Right kidney (tissue), 1 donor: ENCODE results near the gene CMTM8.

Source experiments
- DNase-seq: peaks from one replicate; pipeline ENCODE4 v3.0.0-alpha.2; 2016

CMTM8 gene

DNA sequence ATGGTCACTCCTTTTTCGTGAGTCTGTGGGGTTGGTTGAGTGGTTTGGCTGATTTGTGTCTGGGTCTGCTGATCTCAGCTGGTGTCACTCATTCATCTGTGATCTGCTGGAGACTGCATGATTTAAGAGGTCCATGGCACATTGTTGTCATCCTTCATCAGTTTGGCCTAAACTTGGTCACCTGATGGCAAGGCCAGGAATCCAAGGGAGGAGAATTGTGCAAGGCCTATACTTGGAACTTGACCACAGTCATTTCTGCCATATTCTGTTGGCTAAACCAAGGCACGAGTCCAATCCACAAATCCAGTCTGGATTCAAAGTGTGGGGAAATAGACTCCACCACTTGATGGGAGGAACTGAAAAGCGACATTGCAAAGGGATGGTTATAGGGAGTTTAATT is 67.6 kb downstream of the CMTM8 start:
- no peak for DNase-seq

DNA sequence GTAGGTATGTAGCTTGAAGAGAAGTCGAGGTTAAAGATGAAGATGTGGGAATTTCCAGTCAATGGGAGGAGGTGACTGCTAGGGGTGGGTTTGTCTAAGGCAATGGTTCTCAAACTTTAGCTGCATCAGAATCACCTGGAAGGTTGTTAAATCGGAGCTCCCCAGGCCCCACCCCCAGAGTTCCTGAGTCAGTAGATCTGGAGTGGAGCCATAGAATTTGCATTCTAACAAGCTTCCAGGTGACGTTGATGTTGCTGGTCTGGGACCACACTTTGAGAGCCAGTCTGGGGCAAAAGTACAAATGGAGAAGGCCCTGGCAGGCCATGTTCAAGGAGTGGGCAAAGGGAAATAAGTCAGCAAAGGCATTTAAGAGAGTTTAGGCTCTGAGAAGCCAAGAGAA is 69.1 kb downstream of the CMTM8 start:
- DNase-seq: no peak

- no peak for DNase-seq
Observed at GRCh38 chr3:32308378-32308777, 69.9 kb downstream of the CMTM8 start.

- DNase-seq: no peak
Observed at GRCh38 chr3:32309654-32310242, 71.3 kb downstream of the CMTM8 start.

DNA sequence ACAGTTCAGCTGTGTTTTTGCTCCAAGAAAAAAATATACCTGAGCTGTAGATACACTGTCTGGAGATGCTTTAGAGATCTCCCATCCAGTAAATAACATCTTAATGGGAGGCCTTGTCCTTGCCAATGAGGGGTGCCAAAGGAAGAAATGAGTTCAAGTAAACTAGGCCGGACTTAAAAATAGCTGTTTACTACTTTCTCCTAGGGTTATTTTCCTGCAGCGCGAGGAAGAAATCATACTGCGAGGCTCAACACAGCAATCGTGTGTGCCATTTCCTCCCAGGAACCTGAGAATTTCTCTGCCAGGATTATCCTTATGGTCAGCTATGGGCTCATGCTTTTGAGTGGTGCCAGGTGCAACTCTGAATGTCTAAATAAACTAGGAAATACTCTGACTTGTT is 71.9 kb downstream of the CMTM8 start:
- no peak for DNase-seq

DNA sequence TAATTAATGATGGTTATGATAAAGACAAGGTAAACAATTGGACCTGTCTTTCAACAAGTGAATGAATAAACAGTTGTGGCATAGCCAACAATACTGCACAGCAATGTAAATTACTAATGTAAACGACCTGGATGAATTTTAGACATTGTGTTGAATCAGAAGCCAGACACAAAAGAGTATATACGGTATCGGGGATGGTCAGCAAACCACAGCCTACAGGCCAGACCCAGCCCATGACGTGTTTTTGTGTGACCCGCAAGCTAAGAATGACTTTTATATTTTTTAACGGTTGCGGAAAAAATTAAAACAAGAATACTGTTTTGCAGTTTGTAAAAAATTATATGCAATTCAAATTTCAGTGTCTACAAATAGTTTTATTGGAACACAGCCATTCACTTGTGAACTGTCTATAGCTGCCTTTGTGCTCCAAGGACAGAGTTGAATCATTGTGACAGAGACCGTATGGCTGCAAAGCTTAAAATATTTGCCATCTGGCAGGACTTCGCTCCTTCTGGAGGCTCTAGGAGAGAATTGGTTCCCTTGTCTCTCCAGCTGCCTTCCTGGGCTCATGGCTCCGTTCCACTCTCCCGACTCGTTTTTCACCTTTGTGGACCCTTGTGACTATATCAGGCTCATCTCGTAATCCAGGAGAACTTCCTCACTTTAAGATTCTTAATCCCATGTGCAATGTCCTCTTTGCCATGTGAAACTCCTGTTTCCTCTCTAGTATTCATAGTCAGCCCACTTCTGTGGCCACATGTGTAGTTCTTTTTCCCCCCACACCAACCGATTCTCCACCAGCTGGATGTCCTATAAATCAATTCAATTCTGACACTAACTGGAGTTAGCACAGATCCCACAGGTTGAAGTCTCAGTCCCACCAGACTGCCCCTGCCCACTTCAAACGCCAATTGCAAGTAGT is 72.7 kb downstream of the CMTM8 start:
- DNase-seq: no peak

DNA sequence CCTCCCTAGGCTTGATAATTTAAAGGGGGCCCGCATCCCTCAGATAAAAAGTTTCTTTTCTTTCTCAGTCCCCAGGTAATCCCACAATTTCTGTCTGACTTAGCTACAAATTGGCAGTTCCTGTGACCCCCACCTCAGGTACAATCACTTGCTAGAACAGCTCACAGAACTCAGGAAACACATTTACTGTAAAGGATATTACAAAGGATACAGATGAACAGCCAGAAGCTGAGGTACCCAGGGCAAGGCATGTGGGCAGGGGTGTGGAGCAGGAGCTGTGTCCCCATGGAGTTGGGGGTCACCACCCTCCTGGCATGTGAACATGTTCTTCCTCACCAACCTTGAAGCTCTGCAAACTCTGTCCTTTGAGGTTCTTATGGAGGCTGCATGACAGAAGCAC is 73.8 kb downstream of the CMTM8 start:
- DNase-seq: no peak

GRCh38 chr3:32313169-32313568 is 74.7 kb downstream of the CMTM8 start:
- DNase-seq: no peak

DNA sequence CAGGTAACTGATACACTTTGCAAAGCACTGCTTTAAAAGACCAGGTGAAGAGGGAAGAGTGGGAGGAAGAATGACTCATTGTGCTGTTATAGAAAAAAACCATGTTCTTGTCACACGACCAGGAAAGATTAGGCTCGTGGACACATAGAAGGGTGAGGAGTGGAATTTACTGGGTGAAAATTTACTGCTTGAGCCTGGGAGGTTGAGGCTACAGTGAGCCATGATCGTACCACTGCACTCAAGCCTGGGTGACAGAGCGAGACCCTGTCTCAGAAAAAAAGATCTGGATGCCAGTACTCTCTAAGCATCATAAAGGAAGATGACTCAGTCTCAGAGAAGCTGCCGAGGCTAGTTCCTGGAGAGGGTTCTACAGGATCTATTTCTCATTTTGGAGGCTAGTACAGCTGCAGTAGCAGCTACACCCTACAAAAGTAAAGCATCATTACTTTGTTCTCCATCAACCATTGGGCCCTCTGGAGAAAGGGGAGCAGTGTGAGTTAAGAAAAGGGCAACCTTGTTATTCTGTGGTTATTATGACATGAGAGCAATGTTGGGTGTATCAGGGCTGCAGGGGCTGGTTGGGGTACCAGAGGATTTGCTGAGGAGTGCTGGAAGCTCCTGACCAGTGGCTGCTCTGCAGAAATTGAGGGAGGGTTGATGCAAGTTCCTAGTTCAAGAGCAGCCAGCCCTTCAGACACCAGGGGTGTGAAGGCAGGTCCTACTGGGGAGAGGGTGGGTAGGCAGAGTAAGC is 75.4 kb downstream of the CMTM8 start:
- DNase-seq: no peak

DNA sequence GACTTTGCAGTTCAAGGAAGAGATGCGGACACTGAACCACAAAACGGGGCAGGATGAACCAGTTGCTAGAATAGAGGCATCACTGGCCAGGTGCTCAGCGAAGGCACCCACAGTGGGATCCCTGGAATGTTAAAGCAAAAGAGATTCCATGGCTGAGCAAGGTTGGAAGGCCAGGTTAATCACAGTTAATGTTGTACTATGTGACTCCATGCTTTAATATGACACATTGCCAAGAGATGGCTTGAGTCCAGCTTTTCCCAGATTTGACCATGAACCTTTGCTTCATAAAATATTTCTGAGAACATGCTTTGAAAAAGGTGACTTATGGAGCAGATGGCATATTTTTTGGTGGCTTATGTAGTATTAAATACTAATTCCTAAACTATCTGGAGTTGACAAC is 77.0 kb downstream of the CMTM8 start:
- no peak for DNase-seq

DNA sequence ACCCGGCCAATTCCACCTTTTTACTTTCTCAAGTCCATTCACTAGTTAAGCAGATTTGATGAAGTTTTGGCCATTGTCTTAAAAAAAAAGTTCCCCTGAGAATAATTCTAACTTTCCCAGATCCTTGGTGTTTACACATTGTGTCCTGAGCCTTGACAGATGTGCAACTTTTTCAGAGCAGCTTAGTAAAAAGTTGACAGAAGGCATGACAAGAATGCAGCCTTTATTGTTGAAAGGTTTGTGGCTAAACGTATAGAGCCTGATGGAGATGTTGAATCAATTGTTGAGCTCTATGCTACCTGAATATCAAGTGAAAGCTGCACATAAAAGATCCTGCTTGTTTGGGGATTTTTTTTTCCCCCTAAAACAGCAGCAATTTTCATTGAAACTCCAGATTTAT is 77.8 kb downstream of the CMTM8 start:
- DNase-seq: no peak

DNA sequence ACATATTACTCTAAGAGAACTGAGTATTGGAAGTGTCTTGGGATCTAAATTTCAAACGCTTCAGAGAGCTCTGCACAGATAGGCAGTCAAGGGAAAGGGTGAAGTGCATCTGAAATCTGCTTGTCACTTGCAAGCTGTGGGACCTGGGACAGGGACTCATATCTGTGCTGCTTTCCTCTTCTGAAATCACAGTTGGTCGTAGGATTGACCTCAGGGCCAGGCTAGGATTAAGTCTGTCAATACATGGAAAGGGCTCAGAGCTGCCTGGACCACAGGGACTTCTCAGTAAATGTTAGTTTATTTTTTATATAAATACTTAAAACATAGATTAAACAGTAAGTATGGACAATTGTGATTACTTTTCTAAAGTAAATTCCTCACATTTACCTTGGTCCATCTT is 78.5 kb downstream of the CMTM8 start:
- DNase-seq: no peak

DNA sequence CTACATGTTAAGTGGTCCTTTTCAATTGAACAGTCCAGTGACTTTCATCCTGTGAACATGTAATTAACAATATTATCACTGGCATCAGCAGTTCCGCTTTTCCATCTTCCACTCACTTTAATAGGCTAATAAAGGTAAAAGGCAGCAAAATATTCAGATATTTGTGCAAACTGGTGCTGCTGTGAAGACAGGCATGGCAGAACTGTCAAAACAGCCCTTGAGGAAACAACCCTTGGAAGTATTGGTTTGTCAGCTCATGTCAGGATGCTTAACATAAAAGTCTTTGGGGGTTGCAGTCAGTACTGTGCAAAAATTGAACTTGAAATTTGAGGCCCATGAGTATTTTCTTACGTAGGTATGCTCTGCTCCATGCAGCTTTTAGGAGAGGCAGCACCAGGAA is 81.1 kb downstream of the CMTM8 start:
- no peak for DNase-seq

DNA sequence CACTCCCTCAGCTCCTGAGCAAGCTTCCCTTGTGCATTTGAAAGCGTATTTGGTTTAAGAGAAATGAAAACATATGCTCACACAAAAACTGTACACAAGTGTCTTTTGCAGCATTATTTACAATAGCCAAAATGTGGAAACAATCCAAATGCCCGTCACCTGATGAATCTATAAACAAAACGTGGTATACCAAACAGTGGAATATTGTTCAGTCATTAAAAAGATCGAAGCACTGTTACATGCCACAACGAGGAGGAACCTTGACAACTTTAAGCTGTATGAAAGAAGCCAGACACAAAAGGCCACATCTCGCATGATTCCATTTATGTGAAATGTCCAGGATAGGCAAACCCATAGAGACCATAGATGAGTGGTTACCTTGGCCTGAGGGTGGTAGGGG is 81.6 kb downstream of the CMTM8 start:
- no peak for DNase-seq

DNA sequence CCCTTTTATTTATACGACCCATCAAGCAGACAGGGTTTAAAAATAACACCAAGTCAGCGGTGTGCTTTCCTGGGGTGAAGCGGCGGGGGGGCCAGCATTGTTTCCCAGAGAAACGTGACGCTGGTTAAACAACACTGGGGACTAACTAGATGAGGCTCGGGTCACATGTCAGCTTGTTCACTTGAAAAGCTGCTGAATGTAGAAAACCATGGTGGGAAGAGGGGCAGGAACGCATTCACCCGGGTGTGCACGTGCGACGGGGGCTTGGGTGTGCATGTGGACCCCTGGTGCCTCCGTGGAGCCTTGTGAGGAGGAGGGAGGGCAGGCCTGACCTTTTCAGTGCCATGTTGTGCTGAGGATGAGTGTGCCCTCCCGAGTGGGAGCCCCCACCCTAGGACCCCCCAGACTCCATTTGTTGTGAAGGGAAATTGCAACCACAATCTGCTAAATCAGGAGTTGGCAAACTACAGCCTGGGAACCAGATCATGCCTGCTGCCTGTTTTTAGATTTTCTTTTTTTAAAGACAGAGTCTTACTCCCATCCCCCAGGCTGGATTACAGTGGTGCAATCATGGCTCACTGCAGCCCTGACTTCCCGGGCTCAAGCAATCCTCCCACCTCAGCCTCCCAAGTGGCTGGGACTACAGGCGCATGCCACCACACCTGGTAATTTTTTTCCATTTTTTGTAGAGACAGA is 82.8 kb downstream of the CMTM8 start:
- no peak for DNase-seq

- DNase-seq: no peak
Observed at GRCh38 chr3:32322311-32322710, 83.8 kb downstream of the CMTM8 start.

DNA sequence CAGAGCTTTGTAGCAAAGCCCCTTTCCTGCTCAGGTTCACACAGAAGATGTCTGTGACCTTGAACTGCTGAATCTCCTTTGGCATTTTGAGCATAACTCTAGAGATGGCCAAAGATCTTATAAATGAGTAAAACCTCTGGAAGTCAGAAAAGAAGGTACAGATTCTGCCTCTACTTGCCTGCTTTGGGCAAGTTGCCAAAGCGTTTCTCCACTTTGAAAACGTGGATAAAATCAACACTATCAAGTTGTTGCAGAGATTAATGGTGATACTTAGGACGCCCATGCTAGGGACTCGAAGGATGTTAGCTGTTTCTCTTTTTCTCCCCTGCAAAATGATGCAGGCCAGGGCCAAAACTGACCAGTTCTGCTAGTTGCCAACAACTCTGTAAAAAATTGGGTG is 85.1 kb downstream of the CMTM8 start:
- peak; percentile 19 for DNase-seq

DNA sequence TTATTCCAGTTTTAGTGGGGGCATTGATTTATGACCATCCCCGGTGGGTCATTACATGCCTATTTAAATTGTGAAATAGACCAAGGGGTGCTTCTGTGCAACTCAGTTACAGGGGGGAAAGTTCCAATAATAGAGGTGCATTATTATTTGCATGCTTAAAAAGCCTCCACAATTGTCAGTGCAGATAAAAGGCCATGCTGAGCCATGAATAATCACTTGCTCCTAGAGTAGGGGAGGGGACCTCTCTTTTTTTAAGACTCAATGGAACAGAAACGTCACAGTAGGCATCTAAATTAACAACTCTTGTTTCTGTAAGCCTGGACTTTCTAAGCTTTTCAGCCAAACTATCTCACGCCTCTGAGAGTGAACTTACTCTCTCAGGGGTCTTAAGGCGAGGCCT is 86.7 kb downstream of the CMTM8 start:
- DNase-seq: no peak

DNA sequence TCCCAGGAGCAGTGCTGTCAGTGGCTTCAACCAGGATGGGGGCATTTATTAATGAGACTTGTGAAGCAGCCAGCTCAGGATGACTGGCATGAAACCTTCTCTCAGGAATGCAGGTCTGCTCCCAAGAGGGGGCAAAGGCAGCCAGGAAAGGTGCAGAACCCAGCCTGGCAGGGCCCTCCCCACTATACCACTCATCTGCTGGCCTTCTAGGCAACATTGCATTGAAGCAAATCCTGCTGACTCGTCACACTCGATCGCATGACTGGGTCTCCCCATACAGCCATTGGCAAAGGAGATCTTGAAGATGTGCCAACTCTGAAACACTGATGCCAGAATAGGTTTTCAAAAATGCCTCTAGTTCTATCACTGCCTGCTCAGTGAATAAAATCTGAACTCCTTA is 87.4 kb downstream of the CMTM8 start:
- DNase-seq: no peak

GRCh38 chr3:32326795-32327194 is 88.3 kb downstream of the CMTM8 start:
- no peak for DNase-seq

- DNase-seq: no peak
Observed at GRCh38 chr3:32334675-32335074, 96.2 kb downstream of the CMTM8 start.

DNA sequence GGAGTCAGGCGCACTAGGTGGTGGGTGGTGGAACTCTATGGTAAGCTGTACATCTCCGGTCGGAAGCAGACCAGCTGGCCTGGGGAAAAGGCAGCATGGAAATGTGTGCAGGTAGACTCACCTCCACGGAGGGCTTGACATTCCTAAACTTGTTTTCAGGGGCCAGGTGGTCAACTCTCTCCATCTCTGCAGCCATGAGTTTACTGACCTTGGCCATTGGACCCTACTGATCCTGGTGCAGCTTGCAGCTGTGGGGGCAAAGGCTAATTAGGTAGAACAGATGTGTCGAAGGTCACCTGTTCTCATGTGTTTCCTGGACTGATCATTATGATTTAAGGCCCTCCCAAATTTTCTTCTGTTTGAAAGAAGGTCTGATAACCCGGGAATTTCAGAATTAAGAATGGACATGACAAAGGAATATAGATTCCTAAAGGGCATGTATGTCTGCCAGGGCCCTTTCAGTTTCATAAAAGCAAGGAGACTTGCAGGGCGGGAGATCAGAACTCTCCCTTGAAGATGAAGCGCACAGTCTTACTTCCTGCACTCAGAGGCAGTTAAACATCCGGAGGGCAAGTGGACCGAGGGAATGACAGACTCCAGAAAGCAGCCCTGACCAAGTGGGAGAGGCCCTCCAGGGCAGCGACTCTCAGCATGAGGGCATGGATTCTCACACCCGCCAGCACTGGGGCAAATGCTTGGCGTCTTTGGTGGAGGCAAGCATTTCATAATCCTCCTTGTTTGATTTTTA is 97.1 kb downstream of the CMTM8 start:
- DNase-seq: no peak
